Mononuclear cell (primary cell): ENCODE results near the gene KCNQ5. TPM values are rescaled to one million over a fixed set of nuclear protein-coding genes. Genes with fewer than 3 reads are reported as not detected.

ENCODE experiments used
- H3K27me3 ChIP-seq: 2 replicates; pipeline ENCODE4 v1.6.0; 2011; ENCODE audit warnings: low read length, control low read depth; ENCODE audit not compliant: insufficient read depth
- H3K4me1 ChIP-seq: 2 replicates; pipeline ENCODE4 v1.5.1; 2011; ENCODE audit warnings: mild to moderate bottlenecking, low read length, control low read depth; ENCODE audit not compliant: insufficient read depth
- H3K4me3 ChIP-seq: 2 replicates; pipeline ENCODE4 v1.5.1; 2011; ENCODE audit warnings: mild to moderate bottlenecking, low read length, moderate library complexity
- H3K9me3 ChIP-seq: 2 replicates; pipeline ENCODE4 v1.5.1; 2011; ENCODE audit warnings: low read depth, mild to moderate bottlenecking, control low read depth, low read length
- total RNA-seq: library from RNA; depleted of rRNA; stranded (reverse); fragments of >200 nt; gene quantifications from one replicate; pipeline ENCODE4 v1.2.3, GENCODE V29; 2012

The KCNQ5 gene
- total RNA-seq, 1 donor, result 2.8 TPM

GRCh38 chr6:72651174-72651573 lies 29.3 kb downstream of the KCNQ5 start:
- Histone ChIP-seq H3K27me3 (no peaks in the 10 kb centered on the region), H3K4me3 (no peak overlapping the region), H3K4me1 (no peaks in the 10 kb centered on the region), H3K9me3 (no peaks in the 10 kb centered on the region)

DNA sequence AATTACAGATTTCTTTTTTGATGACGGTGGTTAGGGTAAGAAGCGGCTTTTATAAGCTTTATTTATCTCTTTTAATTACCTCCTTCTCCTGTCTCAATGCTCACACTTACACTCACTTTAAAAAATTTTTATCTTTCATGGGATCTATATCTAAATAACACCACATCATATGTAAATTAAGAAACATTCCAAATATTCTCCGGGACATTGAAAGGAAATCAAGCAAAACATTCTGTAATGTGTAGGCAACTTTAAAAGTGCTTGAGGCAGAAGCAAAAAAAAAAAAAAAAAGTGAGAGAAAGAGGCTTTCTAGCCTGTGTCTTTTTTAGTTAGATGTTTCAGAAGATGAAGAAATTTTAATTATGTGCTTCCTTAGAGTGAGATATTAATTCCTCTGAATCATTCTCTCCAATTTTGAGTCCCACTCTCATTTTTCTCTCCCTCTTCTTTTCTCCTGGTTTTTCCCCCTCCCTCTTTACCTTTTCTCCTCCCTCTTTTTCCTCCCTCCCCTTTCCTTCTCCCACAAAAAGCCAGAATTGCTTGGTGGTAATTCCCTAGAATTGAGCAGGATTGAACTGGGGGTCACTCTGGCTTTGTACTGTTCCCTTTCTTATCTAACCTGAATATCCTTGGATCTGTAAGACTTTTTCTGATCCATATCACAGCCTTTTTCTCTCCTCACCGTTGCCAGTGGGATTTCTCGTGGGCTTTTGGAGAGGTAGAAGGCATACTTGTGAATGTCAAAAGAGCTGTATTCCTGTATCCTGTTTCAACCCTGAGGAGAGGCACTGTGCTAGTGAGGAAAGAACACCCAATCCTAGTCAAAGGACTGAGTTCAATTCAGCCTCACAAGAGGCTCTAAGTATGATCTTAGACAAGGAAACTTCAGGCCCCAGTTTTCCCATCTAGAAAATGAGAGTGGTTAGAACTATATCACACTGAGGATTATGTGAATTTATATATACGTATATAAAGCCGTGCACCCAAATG lies 30.4 kb downstream of the KCNQ5 start:
- no peaks in the 10 kb centered on the region for H3K9me3 ChIP-seq
- no peaks in the 10 kb centered on the region for H3K27me3 ChIP-seq
- no peaks in the 10 kb centered on the region for H3K4me1 ChIP-seq
- H3K4me3 ChIP-seq, result no peak overlapping the region

DNA sequence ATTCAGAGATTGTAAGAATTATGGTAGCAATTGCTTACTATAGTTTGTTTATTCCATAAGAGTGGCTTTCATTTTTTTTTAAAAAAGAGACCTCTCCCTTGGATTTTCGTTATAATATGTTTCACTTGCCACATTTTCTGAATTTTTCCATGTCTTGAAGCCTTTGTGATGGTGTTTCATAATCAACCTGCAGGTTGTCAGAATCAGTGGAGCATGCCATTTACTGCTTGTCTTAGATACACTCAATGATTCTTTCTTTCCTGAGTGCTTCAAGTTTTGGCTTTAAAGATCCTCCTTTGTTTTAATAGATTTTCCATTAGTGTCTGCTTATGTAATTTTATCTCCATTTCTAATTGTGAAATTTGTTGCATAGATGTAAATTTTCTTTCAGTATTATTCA lies 31.2 kb downstream of the KCNQ5 start:
- H3K4me1 ChIP-seq, result no peaks in the 10 kb centered on the region
- no peaks in the 10 kb centered on the region for H3K9me3 ChIP-seq
- H3K4me3 ChIP-seq, result no peak overlapping the region
- H3K27me3 ChIP-seq, result no peaks in the 10 kb centered on the region

DNA sequence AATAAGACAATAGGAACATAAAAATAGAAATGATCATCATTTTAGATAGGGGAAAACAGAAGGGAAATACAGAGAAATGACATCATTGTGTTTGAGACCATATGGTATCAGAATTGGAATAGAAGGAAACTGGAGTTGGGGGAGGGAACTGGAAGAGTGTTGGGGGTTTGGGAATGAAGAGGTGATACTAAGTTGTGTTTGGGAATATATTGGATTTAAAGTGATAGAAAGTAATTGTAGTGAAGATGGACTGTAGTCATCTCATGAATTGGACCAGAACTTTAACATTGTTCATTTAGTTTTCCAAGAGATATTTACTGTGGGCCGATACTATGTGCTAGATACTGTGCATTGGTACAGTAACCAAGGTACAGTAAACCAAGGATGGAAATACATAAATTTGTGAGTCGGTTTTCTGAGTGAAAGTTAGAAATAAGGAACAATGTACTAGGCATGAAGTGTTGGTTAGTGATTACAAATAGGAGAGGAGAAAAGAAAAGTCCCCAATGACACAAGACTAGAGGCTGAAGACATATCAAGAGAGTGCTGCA lies 32.3 kb downstream of the KCNQ5 start:
- Histone ChIP-seq H3K4me3 (no peak overlapping the region), H3K27me3 (no peaks in the 10 kb centered on the region), H3K4me1 (no peaks in the 10 kb centered on the region), H3K9me3 (no peaks in the 10 kb centered on the region)

DNA sequence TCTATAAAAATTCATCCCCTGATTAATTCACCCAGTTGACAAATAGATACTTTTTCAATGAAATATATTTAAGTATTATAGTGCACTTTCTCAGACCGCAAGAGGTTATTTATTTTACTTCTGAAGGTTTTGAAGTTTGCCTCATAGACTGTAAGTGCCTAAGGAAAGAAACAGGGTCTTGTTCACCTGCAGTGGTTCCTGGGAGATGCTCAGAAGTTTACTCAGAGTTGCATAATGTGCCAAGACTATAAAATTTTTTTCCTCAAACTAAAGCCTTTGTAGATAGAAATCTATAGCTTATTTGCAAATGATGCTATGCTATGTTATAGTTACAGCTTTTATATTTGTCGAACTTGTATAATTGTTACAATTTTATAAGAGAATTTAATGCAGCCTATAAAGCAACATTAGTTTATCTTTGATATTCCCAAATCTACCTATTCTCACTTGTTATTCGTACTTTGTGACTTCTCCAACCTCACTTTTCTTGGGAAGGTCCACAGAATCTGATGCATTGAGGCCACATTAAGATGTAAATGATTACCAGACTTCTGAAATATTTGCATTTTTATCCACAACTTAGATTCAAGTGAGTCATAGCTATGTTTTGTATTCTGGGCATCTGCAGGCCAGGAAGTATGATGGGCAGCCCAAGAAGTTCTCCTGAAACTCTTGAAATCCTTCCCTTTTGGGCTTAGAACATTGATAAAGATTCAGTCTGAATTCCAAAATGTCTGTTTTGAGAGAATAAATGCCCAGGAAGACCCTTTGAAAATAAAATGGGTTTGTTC lies 35.7 kb downstream of the KCNQ5 start:
- H3K4me3 ChIP-seq, result no peak overlapping the region

DNA sequence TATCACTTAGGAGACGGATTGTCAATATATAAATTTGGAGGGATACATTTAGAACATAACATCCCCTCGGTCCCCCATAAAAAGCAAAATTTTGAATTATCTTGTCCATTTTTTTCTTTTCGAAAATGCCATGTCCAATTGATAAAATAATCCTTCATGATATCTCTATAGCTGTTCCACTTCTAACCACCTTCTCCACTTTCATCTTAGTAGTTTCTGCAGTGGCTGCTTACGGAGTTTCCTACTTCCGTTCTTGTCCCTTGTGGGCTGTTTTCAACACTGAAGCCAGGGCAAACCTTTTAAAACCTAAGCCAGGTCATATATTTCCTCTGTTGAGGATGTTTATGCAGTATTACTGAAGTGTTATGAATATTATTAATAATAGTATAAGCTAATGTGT lies 37.9 kb downstream of the KCNQ5 start:
- Histone ChIP-seq H3K27me3 (no peaks in the 10 kb centered on the region), H3K4me3 (no peak overlapping the region), H3K4me1 (no peaks in the 10 kb centered on the region), H3K9me3 (no peaks in the 10 kb centered on the region)

More for the DNA sequence above, 35.7 kb downstream of the KCNQ5 start:
- Histone ChIP-seq H3K9me3 (no peaks in the 10 kb centered on the region), H3K4me1 (no peaks in the 10 kb centered on the region), H3K27me3 (no peaks in the 10 kb centered on the region)

DNA sequence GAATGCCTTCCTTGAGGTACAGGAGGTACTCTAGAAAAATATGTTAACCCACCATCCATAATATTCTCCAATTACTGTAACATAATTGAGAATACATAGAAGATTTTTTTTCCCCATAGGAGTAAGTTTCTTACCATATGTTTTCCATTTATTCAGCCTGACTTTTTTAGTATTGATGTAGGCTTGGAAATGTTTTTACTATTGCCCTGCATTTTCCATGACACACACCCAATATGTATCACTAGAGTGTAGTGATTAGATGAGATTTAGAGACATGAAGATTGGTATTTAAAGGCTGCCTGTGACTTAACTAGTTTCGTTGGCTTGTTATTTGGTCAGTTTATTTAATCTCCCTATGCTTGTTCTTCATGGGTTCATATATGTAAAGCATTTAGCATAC lies 39.5 kb downstream of the KCNQ5 start:
- Histone ChIP-seq H3K27me3 (no peaks in the 10 kb centered on the region), H3K9me3 (no peaks in the 10 kb centered on the region), H3K4me1 (no peaks in the 10 kb centered on the region), H3K4me3 (no peak overlapping the region)

DNA sequence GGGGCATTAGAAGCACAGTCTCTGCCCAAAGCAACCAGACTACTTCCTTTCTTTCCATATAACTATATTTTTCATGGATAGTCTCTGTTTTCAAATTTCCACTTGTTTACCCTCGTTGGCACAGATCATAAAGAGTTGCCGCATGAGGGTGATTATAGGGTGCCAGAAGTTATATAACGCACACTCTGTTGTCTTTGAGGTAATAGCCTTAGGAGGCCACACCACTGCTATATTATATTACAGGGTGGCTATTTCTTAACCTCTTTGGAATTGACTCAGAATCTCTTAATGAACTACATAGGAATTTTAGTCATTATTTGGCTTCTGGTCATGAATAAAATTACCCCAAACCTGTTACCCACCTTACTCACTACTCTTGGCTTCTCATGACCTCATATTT lies 43.7 kb downstream of the KCNQ5 start:
- no peaks in the 10 kb centered on the region for H3K27me3 ChIP-seq
- H3K9me3 ChIP-seq, result no peaks in the 10 kb centered on the region
- no peaks in the 10 kb centered on the region for H3K4me1 ChIP-seq
- no peak overlapping the region for H3K4me3 ChIP-seq

- no peaks in the 10 kb centered on the region for H3K4me1 ChIP-seq
- H3K4me3 ChIP-seq, result no peak overlapping the region
- H3K9me3 ChIP-seq, result no peaks in the 10 kb centered on the region
These were observed 47.5 kb downstream of the KCNQ5 start for GRCh38 chr6:72669324-72669723.

DNA sequence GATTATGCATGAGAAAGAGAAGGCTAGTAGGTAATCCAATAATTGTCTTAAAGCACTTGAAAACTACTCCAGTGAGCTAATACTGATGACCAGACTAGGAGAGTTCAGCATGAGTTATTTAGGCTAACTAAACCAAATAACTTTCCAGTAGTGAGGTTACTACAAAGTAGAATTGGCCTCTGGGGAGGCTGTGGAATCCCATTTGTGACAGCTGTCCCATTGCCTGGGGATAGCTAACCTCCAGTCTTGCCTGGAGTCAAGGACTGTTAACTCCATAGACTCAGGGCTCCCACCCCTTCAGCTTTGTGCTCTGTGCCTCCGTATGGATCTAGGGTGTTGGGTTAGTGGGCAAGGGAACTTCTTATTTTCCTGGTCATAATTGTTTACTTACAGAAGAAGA lies 51.0 kb downstream of the KCNQ5 start:
- Histone ChIP-seq H3K9me3 (no peaks in the 10 kb centered on the region), H3K27me3 (no peaks in the 10 kb centered on the region), H3K4me1 (no peaks in the 10 kb centered on the region), H3K4me3 (no peak overlapping the region)

More at GRCh38 chr6:72669324-72669723, 47.5 kb downstream of the KCNQ5 start:
- H3K27me3 ChIP-seq, result no peaks in the 10 kb centered on the region

DNA sequence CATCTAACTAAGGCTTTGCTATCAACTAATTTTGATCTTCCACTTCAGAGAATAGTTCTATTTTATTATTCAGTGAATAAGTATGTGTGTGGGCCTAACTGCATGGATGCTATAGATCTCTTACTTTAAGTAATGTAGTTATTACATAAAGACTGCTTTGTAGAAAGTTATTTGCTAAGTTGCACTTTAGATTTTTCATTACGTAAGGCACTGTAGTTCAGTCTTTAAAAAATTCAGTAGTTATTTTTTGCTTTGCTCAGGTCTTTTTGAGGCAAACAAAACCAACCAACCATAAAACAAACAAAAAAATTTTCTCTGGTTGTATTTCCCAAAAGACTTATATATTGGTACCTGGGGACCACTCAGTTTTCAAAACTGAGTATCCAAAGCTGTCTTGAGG lies 53.0 kb downstream of the KCNQ5 start:
- Histone ChIP-seq H3K4me1 (no peaks in the 10 kb centered on the region), H3K4me3 (no peak overlapping the region), H3K9me3 (no peaks in the 10 kb centered on the region), H3K27me3 (no peaks in the 10 kb centered on the region)

DNA sequence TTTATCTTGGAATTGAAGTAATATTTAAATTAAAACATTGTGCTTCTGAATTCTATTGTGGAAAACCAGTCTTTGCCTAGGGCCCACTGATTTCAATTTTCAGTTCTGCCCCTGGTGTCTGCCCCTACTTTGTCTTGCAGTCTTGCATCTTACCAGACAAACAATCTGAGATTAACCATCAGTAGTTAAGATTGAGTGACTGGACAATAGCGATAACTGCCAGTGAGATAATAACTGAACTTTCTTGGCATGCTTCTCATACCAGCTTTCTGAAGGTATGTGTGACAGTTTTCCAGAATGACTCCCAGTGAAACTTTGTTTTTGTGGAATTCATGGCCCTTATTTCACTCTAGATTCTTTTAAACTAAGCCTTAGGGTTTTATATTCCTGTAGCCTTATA lies 53.5 kb downstream of the KCNQ5 start:
- Histone ChIP-seq H3K9me3 (no peaks in the 10 kb centered on the region), H3K27me3 (no peaks in the 10 kb centered on the region), H3K4me3 (no peak overlapping the region), H3K4me1 (no peaks in the 10 kb centered on the region)

GRCh38 chr6:72676995-72677394 lies 55.1 kb downstream of the KCNQ5 start:
- Histone ChIP-seq H3K4me1 (no peaks in the 10 kb centered on the region), H3K4me3 (no peak overlapping the region), H3K9me3 (no peaks in the 10 kb centered on the region), H3K27me3 (no peaks in the 10 kb centered on the region)

- H3K9me3 ChIP-seq, result no peaks in the 10 kb centered on the region
- H3K4me3 ChIP-seq, result no peak overlapping the region
- H3K4me1 ChIP-seq, result no peaks in the 10 kb centered on the region
- no peaks in the 10 kb centered on the region for H3K27me3 ChIP-seq
These were observed 55.9 kb downstream of the KCNQ5 start for GRCh38 chr6:72677740-72678139.

- Histone ChIP-seq H3K27me3 (no peaks in the 10 kb centered on the region), H3K9me3 (no peaks in the 10 kb centered on the region), H3K4me1 (no peaks in the 10 kb centered on the region), H3K4me3 (no peak overlapping the region)
These were observed 61.9 kb downstream of the KCNQ5 start for GRCh38 chr6:72683797-72684196.
